ENCODE measurements around the gene HAPLN2.
A peak's percentile ranks its signal among the peaks of the same experiment; 100 is the strongest.

HAPLN2 gene

DNA sequence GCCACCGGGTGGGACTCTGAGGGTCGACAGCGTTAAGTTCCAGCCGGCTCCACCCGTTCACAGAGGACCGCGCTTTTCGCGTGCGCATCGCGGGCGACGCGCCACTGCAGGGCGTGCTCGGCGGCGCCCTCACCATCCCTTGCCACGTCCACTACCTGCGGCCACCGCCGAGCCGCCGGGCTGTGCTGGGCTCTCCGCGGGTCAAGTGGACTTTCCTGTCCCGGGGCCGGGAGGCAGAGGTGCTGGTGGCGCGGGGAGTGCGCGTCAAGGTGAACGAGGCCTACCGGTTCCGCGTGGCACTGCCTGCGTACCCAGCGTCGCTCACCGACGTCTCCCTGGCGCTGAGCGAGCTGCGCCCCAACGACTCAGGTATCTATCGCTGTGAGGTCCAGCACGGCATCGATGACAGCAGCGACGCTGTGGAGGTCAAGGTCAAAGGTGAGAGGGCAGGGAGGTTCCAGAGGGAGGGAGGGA is 27.6 kb downstream of the HAPLN2 start:
- DNase-seq: no peak

DNA sequence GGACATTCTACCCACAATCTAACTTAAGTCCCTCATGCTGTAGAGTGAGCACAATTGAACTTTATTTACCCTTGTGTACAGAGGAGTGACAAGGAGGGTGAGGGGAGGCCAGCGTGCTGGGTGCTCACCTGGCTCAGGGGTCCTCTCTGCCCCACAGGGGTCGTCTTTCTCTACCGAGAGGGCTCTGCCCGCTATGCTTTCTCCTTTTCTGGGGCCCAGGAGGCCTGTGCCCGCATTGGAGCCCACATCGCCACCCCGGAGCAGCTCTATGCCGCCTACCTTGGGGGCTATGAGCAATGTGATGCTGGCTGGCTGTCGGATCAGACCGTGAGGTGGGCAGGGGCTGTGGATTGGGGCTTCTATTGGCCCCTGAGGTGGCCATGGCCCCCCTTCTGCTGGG is 28.1 kb downstream of the HAPLN2 start:
- no peak for DNase-seq

DNA sequence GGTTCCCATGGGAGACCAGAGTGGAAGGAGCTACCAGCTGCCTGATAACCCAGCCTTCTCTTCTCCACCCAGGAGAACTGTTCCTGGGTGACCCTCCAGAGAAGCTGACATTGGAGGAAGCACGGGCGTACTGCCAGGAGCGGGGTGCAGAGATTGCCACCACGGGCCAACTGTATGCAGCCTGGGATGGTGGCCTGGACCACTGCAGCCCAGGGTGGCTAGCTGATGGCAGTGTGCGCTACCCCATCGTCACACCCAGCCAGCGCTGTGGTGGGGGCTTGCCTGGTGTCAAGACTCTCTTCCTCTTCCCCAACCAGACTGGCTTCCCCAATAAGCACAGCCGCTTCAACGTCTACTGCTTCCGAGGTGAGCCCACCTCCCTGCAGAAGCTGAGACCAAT is 29.3 kb downstream of the HAPLN2 start:
- DNase-seq: no peak

DNA sequence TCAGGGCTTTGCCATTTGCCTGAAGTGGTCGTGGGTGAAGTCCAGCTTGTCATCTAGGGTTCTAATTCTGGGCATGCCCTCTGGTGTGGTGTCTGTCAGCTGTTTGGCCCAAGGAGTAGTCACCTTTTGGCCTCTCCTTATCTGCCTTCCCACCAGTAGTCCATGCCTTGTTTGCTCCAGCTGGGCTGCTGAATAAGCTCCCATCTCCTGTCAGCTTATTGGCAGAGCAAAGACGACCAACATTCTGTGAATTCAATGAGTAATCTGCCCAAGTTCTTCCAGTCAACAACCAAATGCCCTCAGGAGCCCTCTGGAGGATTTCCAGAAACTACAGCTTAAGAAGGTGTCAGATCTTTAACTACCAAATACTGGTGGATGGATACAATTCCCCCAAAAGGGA is 29.7 kb downstream of the HAPLN2 start:
- DNase-seq: no peak

- DNase-seq: no peak
These were observed 33.1 kb downstream of the HAPLN2 start for GRCh38 chr1:156652131-156652991.

GRCh38 chr1:156652992-156653355 is 33.8 kb downstream of the HAPLN2 start:
- DNase-seq: no peak

DNA sequence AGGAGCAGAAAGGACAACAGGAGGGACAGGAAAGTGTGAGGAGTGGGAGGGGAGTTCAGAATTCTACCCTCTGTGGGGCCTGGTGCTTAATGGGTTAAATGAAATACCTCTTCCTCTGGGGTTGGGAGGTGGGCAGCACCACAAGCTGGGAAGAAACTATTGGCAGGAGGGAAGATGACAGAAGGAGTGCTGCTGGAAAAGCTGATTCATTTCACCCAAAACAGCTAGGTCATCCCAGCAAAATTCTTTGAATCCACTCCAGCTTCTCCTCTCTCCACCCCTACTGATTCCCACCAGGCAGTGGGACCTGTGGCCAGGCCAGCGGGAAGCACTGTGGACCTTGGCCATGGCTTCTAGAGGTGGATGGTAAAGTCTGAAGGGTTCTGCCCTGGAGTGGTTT is 35.5 kb downstream of the HAPLN2 start:
- no peak for DNase-seq

DNA sequence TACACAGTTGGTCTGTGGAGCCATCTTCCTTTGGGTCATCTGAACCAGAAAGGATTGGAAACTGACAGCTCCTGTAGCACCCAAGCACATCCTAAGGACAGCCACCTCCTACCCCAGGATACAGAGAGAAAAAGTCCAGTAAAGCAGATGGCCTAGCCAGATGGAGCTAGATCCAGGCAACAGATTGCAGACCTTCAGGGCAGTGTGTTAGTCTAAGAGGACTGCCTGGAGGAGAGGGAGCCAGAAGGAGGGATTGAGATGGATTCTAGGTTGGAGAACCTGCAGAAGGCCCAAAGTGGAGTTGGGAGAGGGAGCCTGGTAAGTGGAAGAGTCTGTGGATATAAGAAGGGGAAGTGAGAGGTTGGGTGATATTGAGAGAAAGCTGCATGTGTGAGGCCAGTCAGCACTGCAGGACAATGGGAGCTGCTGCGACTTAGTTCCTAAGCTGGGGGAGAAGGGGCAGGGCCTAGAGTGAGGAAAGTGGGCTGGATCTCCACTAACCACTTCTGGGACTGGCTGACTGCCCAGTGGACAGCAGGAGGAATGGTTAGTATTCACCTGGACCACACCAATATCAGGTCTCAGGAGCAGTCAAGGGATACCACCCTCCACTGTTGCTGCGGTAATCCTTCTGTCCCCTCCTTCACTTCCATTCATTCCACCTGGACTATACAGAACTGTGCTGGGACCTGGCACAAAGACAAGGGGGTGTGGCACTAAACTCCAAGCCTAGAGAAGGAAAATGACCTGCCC is 36.1 kb downstream of the HAPLN2 start:
- no peak for DNase-seq

- no peak for DNase-seq
These were observed 36.8 kb downstream of the HAPLN2 start for GRCh38 chr1:156655904-156656516.

- peak; percentile 28 for DNase-seq
These were observed 37.9 kb downstream of the HAPLN2 start for GRCh38 chr1:156656806-156657740.

- no peak for DNase-seq
These were observed 38.6 kb downstream of the HAPLN2 start for GRCh38 chr1:156657741-156658319.

DNA sequence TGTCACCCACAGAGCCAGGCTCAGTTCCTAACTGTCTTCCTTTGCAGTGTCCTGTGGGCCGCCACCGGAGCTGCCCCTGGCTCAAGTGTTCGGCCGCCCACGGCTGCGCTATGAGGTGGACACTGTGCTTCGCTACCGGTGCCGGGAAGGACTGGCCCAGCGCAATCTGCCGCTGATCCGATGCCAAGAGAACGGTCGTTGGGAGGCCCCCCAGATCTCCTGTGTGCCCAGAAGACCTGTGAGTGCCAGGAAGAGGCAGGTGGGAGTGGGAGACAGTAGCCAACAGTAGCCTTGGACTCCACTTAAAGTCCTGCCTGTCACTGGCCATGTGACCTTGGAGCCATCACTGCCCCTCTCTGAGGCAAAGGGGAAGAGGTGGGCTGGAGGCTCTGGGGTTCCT is 39.3 kb downstream of the HAPLN2 start:
- DNase-seq: no peak

- DNase-seq: no peak
These were observed 39.8 kb downstream of the HAPLN2 start for GRCh38 chr1:156658945-156659574.

- no peak for DNase-seq
These were observed 40.4 kb downstream of the HAPLN2 start for GRCh38 chr1:156659661-156659987.

DNA sequence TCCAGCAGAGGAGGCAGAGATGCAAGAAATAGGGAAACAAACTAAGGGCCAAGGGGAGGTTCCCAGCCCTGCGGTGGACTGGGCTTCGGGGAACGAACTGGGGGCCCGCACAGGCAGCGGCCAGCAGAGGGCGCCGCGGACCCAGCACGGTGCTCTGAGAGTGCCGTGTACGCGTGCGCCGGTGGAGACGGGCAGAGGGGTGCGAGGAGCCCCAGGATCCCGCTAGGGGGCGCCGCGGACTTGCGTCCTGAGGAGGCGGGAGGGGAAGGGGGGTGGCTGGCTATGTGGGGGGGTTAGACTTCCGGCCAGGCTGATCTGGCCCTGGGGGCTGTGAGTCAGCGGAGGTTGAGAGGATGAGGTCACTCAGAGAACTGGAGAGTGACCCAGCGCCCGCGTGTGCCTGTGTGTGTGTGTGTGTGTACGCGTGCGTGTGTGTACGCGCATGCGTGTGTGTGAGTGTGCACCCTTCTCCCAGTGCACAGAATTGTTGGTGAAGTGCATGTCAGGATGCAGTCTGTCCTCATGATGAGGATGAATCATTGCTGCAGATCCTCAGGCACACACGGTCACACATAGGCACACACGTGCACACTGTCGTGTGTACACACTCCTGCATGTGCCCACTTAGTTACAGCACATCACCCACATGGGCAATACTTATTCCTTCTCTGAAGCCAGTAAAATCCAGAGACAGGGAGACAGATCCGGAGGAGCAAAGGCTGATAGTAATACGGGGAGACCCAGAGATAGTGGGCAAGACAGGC is 41.0 kb downstream of the HAPLN2 start:
- peak; percentile 93 for DNase-seq

DNA sequence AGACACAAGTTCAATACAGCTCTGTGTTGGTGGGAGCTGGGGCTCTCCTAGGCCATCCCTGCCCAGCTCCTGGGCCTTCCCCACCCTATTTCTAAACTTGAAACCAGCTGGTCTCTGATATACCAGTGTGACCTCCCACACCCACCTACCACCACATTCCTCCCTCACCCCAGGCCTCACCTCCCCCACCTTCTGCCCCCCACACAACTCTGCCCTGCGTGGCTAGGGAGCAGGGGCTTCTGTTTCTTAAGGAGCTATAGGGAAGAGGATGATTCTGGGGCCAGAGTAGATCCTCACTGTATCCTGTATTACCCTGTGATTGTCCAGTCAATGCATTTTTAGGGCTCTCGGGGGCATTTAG is 41.5 kb downstream of the HAPLN2 start:
- DNase-seq: no peak

GRCh38 chr1:156662005-156662799 is 43.0 kb downstream of the HAPLN2 start:
- no peak for DNase-seq

DNA sequence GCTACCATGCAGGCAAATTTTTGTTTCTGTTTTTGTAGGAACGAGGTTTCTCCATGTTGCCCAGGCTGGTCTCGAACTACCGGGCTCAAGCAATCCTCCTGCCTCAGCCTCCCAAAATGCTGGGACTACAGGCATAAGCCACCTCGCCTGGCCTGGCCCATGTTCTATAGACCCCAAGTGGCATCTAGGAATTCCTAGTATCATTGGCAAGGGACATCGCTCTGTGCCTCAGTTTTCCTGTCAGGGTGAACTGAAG is 43.5 kb downstream of the HAPLN2 start:
- no peak for DNase-seq

GRCh38 chr1:156663178-156663577 is 44.0 kb downstream of the HAPLN2 start:
- no peak for DNase-seq

- DNase-seq: no peak
These were observed 45.0 kb downstream of the HAPLN2 start for GRCh38 chr1:156664046-156664766.
